K562 (cell line): ENCODE data around the gene IQCM. TPM values are rescaled to one million over a fixed set of nuclear protein-coding genes. Genes with fewer than 3 reads are reported as not detected.

ENCODE experiments used
- ATAC-seq: fragments of 200-7000 bp; cut with Tn5 transposase; 3 replicates; pipeline ENCODE4 v1.9.1; 2020; ENCODE audit warnings: moderate library complexity
- BruUV-seq: library from RNA; stranded (reverse); fragments of 400-500 nt; replicated peaks from 2 replicates; lab custom pipeline; 2021; lab: Mats Ljungman, UMichigan
- CTCF ChIA-PET: fragments of 300-600 bp; formaldehyde crosslinking; extraction: SDS; loops from one replicate; lab custom pipeline; 2021; ENCODE audit warnings: low intra/inter-chr PET ratio; lab: Yijun Ruan, JAX
- POLR2A ChIA-PET: fragments of 300-600, 350-650 bp; sonication (Branson Sonifier 250); formaldehyde crosslinking; extraction: SDS; loops from one replicate; lab custom pipeline; 2021; ENCODE audit warnings: antibody characterized with exemption, inconsistent platforms; lab: Yijun Ruan, JAX
- DNase-seq, 4 experiments: peaks; one replicate each; pipeline versions ENCODE4 v3.0.0 to v3.0.0-alpha.2; 2011 to 2018; ENCODE audit warnings: low spot score in 3 of 4, mixed read lengths in 3 of 4; ENCODE audit errors: extremely low read depth in 1 of 4
- FAIRE-seq: peaks from 2 replicates; lab custom pipeline; 2011; peaks lifted over from hg19 to GRCh38; lab: Jason Lieb, UNC
- H2AFZ ChIP-seq: 2 replicates; pipeline ENCODE4 v1.6.0; 2011; ENCODE audit warnings: low read depth, low read length, control low read depth, inconsistent platforms
- H3K27ac ChIP-seq: fragments of 200-600 bp; 3 replicates; pipeline ENCODE4 v1.8.0; 2011; ENCODE audit warnings: low read depth, mild to moderate bottlenecking, control low read depth, inconsistent platforms, low read length, moderate library complexity, mixed read lengths; ENCODE audit errors: extremely low read depth
- H3K27me3 ChIP-seq, 2 experiments: fragments of 300-600 bp in 1 of 2; 2 replicates in 1 of 2; 3 replicates in 1 of 2; pipeline versions ENCODE4 v1.6.0 to v1.8.0; 2011; ENCODE audit warnings: inconsistent platforms in 2 of 2, low read length in 2 of 2, mild to moderate bottlenecking in 1 of 2, mixed read lengths in 1 of 2, moderate library complexity in 1 of 2; ENCODE audit not compliant: control insufficient read depth in 2 of 2, insufficient read depth in 2 of 2
- H3K36me3 ChIP-seq: fragments of 300-600 bp; 3 replicates; pipeline ENCODE4 v1.8.0; 2011; ENCODE audit warnings: mild to moderate bottlenecking, low read length, inconsistent platforms; ENCODE audit not compliant: control insufficient read depth, insufficient read depth
- H3K4me1 ChIP-seq, 2 experiments: fragments of 200-600 bp in 1 of 2; replicated peaks in 1 of 2; 2 replicates in 1 of 2; 3 replicates in 1 of 2; pipeline versions ENCODE4 v1.5.1 to v1.8.0; 2011; ENCODE audit warnings: inconsistent platforms in 2 of 2, low read length in 2 of 2, mild to moderate bottlenecking in 1 of 2, mixed read lengths in 1 of 2, moderate library complexity in 1 of 2; ENCODE audit not compliant: control insufficient read depth in 2 of 2, insufficient read depth in 2 of 2
- H3K4me2 ChIP-seq: 2 replicates; pipeline ENCODE4 v1.6.1; 2011; ENCODE audit warnings: low read length, control low read depth, inconsistent platforms, mixed read lengths; ENCODE audit not compliant: insufficient read depth
- H3K4me3 ChIP-seq: fragments of 200-600 bp; sonication (generic), shearing (Covaris generic); 2 replicates; pipeline ENCODE4 v1.5.1; 2016; ENCODE audit warnings: control low read depth, inconsistent platforms
- H3K79me2 ChIP-seq: fragments of 200-600 bp; 3 replicates; pipeline ENCODE4 v1.8.0; 2011; ENCODE audit warnings: low read length, inconsistent platforms; ENCODE audit not compliant: control insufficient read depth, insufficient read depth
- H3K9ac ChIP-seq, 2 experiments: 2 replicates each; pipeline versions ENCODE4 v1.6.0 to v1.6.1; 2011; ENCODE audit warnings: low read depth in 2 of 2, low read length in 2 of 2, control low read depth in 1 of 2, inconsistent platforms in 1 of 2, mild to moderate bottlenecking in 1 of 2, mixed read lengths in 1 of 2; ENCODE audit not compliant: insufficient read depth in 1 of 2
- H3K9me1 ChIP-seq: one replicate; pipeline ENCODE4 v1.6.0; 2011; ENCODE audit warnings: inconsistent platforms, mild to moderate bottlenecking, low read length, moderate library complexity; ENCODE audit not compliant: control insufficient read depth, insufficient read depth
- H3K9me3 ChIP-seq: replicated peaks from 2 replicates; pipeline ENCODE4 v1.5.1; 2011; ENCODE audit warnings: low read depth, low read length, inconsistent platforms; ENCODE audit not compliant: control insufficient read depth, insufficient read depth
- H4K20me1 ChIP-seq: replicated peaks from 2 replicates; pipeline ENCODE4 v1.6.1; 2011; ENCODE audit warnings: low read length, inconsistent platforms, mixed read lengths; ENCODE audit not compliant: control insufficient read depth, insufficient read depth
- BACH1 ChIP-seq: fragments of 200-800 bp; sonication (Bioruptor generic); IDR thresholded peaks from 2 replicates; pipeline ENCODE4 v1.6.1; 2016; ENCODE audit warnings: missing genetic modification characterization, missing compliant biosample characterization
- CBX3 ChIP-seq, 2 experiments: IDR thresholded peaks; 1 replicate in 1 of 2; 2 replicates in 1 of 2; pipeline ENCODE4 v1.6.1; 2012; ENCODE audit warnings: inconsistent platforms in 2 of 2, low read length in 2 of 2, borderline replicate concordance in 1 of 2, control low read depth in 1 of 2
- DMBX1 ChIP-seq: fragments of 250-450 bp; sonication (Bioruptor Pico); IDR thresholded peaks from 2 replicates; pipeline ENCODE4 v1.8.0; 2022; ENCODE audit warnings: inconsistent platforms, mild to moderate bottlenecking, moderate library complexity, borderline replicate concordance
- NELFE ChIP-seq: IDR thresholded peaks from 2 replicates; pipeline ENCODE4 v1.6.1; 2011; ENCODE audit warnings: mild to moderate bottlenecking; ENCODE audit not compliant: insufficient read depth, insufficient read length
- NEUROD1 ChIP-seq: fragments of 150-350 bp; IDR thresholded peaks from 2 replicates; pipeline ENCODE4 v1.6.1; 2014; ENCODE audit warnings: borderline replicate concordance, low read length, low read depth; ENCODE audit not compliant: partially characterized antibody
- TGIF2 ChIP-seq: sonication (generic); formaldehyde crosslinking; IDR thresholded peaks from 2 replicates; pipeline ENCODE4 v1.8.1; 2022; ENCODE audit warnings: mild to moderate bottlenecking, missing genetic modification reagents, moderate library complexity
- VEZF1 ChIP-seq: fragments of 200-800 bp; sonication (Bioruptor generic); IDR thresholded peaks from 2 replicates; pipeline ENCODE4 v1.6.1; 2017; ENCODE audit warnings: missing genetic modification characterization, missing compliant biosample characterization
- WGBS: fragments of 100-300 bp; shearing (Covaris generic); methylation state at CpG from one replicate; pipeline ENCODE4 v1.1.6; 2016; ENCODE audit warnings: low coverage, mixed read lengths; ENCODE audit not compliant: insufficient coverage; ENCODE audit errors: missing lambda C conversion rate; 5-methylcytosine and 5-hydroxymethylcytosine counted together
- in situ Hi-C: fragments of 300-500 bp; cut with MboI; formaldehyde crosslinking; loops from 4 replicates; pipeline ENCODE4 v1.15.0; 2018; ENCODE audit warnings: inconsistent platforms, mixed read lengths
- intact Hi-C: fragments of 100-400 bp; cut with micrococcal nuclease; formaldehyde crosslinking; loops from 2 replicates; pipeline ENCODE4 v1.14.2; 2022
- polyA plus RNA-seq, 8 experiments: library from polyadenylated mRNA; depleted of rRNA in 4 of 8; stranded (reverse) in 5 of 8; unstranded in 3 of 8; fragments of >200 nt; fragmentation: Nextera tagmentation in 2 of 8; fragmentation: Illumina TruSeq in 1 of 8; extraction: Ambion mirVana in 2 of 8; extraction: Trizol in 1 of 8; gene quantifications; 2 replicates each; pipeline versions ENCODE4 v1.2.1 to v1.2.3, GENCODE V29; 2011 to 2014; ENCODE audit warnings: inconsistent platforms in 1 of 8, missing spikeins in 1 of 8
- total RNA-seq, 7 experiments: library from RNA; depleted of rRNA in 6 of 7; stranded (reverse); fragments of >200 nt in 6 of 7; fragmentation: Illumina TruSeq in 2 of 7; extraction: Trizol in 2 of 7; gene quantifications; 2 replicates each; pipeline versions ENCODE4 v1.2.1 to v1.2.3, GENCODE V29; 2011 to 2021; ENCODE audit warnings: low replicate concordance in 1 of 7
- TF ChIP-seq, protein P1 (sequence below): fragments of 450-650 bp; formaldehyde crosslinking; IDR thresholded peaks from 2 replicates; pipeline ENCODE4 v1.4.0; 2020; ENCODE audit warnings: mild to moderate bottlenecking, moderate library complexity
- TF ChIP-seq, protein P2 (sequence below): fragments of 450-650 bp; IDR thresholded peaks from 2 replicates; pipeline ENCODE4 v1.6.1; 2018; ENCODE audit not compliant: partially characterized antibody
- TF ChIP-seq, protein P3 (sequence below): sonication (generic); formaldehyde crosslinking; IDR thresholded peaks from 2 replicates; pipeline ENCODE4 v1.4.0; 2020; ENCODE audit warnings: mild to moderate bottlenecking, missing genetic modification reagents

Gene IQCM
- total and polyA plus RNA-seq, 9 of the 15 experiments (the other 6 are each of a cell fraction or from before 2014, with no cell fraction given): not detected

DNA sequence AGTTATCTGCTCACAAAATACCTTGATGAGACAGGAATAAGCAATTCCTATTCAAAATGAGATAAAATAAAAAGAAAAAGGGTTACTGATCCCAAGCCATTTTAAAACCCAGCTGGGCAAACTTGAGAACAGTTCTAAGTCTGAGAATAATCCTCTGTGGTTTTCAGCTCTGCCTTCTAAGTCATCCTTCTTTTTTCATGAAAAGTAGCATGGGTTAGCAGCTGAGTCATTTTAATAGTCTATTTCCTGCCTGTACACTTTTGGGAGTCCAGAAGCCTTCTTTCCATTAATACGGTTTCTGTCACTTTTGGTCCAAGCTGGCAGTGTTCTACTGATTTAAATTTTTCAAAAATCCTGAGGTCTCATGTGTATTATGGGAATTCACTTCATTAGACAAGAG lies 374.3 kb downstream of the IQCM start:
- DNase-seq (no peak), ATAC-seq (no peak), FAIRE-seq (no peak)
- intact Hi-C loops: no loop called here
- H3K9ac ChIP-seq: no peak overlapping the region
- in situ Hi-C loops: no loop called here
- H3K9me3 ChIP-seq: no peaks in the 10 kb centered on the region
- BruUV-seq: no TSS peak
- no peaks in the 10 kb centered on the region for H3K4me1 ChIP-seq
- no peaks in the 10 kb centered on the region for H3K9me1 ChIP-seq
- no peak overlapping the region for H2AFZ ChIP-seq
- H3K27ac ChIP-seq: no peak overlapping the region
- no peaks in the 10 kb centered on the region for H3K36me3 ChIP-seq
- no peaks in the 10 kb centered on the region for H3K79me2 ChIP-seq
- no peak overlapping the region for H3K4me2 ChIP-seq
- H4K20me1 ChIP-seq: no peaks in the 10 kb centered on the region
- no peaks in the 10 kb centered on the region for H3K27me3 ChIP-seq
- no peak overlapping the region for H3K4me3 ChIP-seq
- ChIA-PET POLR2A (no interaction called here), CTCF (no interaction called here)
- WGBS: 0% methylated on average over 1 of the region's 1 CpG
- TF ChIP-seq DMBX1 (CRISPR knock-in tag) (no peak), NELFE (no peak), BACH1 (tag) (no peak), VEZF1 (no peak), CBX3 (IDR thresholded peaks at IDR 0.05; ENCODE audit: borderline replicate concordance in 1 of 2, low read length in 2 of 2) (no peak), TGIF2 (CRISPR knock-in tag) (no peak), NEUROD1 (no peak)
- TF ChIP-seq, protein P1, sequence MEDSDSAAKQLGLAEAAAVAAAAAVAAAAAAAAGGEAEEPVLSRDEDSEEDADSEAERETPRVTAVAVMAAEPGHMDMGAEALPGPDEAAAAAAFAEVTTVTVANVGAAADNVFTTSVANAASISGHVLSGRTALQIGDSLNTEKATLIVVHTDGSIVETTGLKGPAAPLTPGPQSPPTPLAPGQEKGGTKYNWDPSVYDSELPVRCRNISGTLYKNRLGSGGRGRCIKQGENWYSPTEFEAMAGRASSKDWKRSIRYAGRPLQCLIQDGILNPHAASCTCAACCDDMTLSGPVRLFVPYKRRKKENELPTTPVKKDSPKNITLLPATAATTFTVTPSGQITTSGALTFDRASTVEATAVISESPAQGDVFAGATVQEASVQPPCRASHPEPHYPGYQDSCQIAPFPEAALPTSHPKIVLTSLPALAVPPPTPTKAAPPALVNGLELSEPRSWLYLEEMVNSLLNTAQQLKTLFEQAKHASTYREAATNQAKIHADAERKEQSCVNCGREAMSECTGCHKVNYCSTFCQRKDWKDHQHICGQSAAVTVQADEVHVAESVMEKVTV (CRISPR knock-in tag): no peak
- TF ChIP-seq, protein P2, sequence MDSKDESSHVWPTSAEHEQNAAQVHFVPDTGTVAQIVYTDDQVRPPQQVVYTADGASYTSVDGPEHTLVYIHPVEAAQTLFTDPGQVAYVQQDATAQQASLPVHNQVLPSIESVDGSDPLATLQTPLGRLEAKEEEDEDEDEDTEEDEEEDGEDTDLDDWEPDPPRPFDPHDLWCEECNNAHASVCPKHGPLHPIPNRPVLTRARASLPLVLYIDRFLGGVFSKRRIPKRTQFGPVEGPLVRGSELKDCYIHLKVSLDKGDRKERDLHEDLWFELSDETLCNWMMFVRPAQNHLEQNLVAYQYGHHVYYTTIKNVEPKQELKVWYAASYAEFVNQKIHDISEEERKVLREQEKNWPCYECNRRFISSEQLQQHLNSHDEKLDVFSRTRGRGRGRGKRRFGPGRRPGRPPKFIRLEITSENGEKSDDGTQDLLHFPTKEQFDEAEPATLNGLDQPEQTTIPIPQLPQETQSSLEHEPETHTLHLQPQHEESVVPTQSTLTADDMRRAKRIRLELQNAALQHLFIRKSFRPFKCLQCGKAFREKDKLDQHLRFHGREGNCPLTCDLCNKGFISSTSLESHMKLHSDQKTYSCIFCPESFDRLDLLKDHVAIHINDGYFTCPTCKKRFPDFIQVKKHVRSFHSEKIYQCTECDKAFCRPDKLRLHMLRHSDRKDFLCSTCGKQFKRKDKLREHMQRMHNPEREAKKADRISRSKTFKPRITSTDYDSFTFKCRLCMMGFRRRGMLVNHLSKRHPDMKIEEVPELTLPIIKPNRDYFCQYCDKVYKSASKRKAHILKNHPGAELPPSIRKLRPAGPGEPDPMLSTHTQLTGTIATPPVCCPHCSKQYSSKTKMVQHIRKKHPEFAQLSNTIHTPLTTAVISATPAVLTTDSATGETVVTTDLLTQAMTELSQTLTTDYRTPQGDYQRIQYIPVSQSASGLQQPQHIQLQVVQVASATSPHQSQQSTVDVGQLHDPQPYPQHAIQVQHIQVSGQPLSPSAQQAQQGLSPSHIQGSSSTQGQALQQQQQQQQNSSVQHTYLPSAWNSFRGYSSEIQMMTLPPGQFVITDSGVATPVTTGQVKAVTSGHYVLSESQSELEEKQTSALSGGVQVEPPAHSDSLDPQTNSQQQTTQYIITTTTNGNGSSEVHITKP: no peak
- TF ChIP-seq, protein P3, sequence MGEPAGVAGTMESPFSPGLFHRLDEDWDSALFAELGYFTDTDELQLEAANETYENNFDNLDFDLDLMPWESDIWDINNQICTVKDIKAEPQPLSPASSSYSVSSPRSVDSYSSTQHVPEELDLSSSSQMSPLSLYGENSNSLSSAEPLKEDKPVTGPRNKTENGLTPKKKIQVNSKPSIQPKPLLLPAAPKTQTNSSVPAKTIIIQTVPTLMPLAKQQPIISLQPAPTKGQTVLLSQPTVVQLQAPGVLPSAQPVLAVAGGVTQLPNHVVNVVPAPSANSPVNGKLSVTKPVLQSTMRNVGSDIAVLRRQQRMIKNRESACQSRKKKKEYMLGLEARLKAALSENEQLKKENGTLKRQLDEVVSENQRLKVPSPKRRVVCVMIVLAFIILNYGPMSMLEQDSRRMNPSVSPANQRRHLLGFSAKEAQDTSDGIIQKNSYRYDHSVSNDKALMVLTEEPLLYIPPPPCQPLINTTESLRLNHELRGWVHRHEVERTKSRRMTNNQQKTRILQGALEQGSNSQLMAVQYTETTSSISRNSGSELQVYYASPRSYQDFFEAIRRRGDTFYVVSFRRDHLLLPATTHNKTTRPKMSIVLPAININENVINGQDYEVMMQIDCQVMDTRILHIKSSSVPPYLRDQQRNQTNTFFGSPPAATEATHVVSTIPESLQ (CRISPR knock-in tag): no peak
